GM12878 (cell line): Measurements from ENCODE around the gene AP3B2. TPM values are rescaled to one million over a fixed set of nuclear protein-coding genes. Genes with fewer than 3 reads are reported as not detected.

Source experiments
- ATAC-seq: fragments of 200-7000 bp; cut with Tn5 transposase; 3 replicates; pipeline ENCODE4 v1.9.1; 2020; ENCODE audit warnings: mild to moderate bottlenecking, moderate library complexity
- BruUV-seq: library from RNA; stranded (reverse); fragments of 400-500 nt; replicated peaks from 2 replicates; lab custom pipeline; 2021; lab: Mats Ljungman, UMichigan
- CTCF ChIA-PET: fragments of 300-600 bp; sonication (Branson Sonifier 250); formaldehyde crosslinking; extraction: SDS; loops from one replicate; lab custom pipeline; 2021; ENCODE audit warnings: inconsistent platforms; lab: Yijun Ruan, JAX
- POLR2A ChIA-PET: fragments of 350-600 bp; formaldehyde crosslinking; extraction: SDS; loops from one replicate; lab custom pipeline; 2021; ENCODE audit warnings: inconsistent platforms; lab: Charles Lee
- RAD21 ChIA-PET: fragments of 300-600 bp; sonication (Branson Sonifier 250); formaldehyde crosslinking; loops from one replicate; lab custom pipeline; 2023; ENCODE audit warnings: antibody characterized with exemption; ENCODE audit not compliant: unreplicated experiment; lab: Charles Lee
- SMC1A ChIA-PET: fragments of 300-600 bp; sonication (Branson Sonifier 250); formaldehyde crosslinking; loops from one replicate; lab custom pipeline; 2023; ENCODE audit not compliant: unreplicated experiment, uncharacterized antibody; lab: Charles Lee
- DNase-seq: peaks from one replicate; pipeline ENCODE4 v3.0.0-alpha.2; 2011; ENCODE audit warnings: low read depth, low spot score
- FAIRE-seq: peaks from 3 replicates; lab custom pipeline; 2011; peaks lifted over from hg19 to GRCh38; lab: Jason Lieb, UNC
- H2AFZ ChIP-seq: 2 replicates; pipeline ENCODE4 v1.6.0; 2011; ENCODE audit warnings: low read depth, low read length, control low read depth; ENCODE audit not compliant: control insufficient read depth
- H3K27ac ChIP-seq: 2 replicates; pipeline ENCODE4 v1.5.1; 2011; ENCODE audit warnings: control low read depth; ENCODE audit not compliant: control insufficient read depth, insufficient read depth
- H3K27me3 ChIP-seq, 2 experiments: replicated peaks in 1 of 2; 2 replicates each; pipeline versions ENCODE4 v1.6.0 to v1.6.1; 2011; ENCODE audit warnings: low read length in 1 of 2; ENCODE audit not compliant: control insufficient read depth in 2 of 2, insufficient read depth in 2 of 2
- H3K36me3 ChIP-seq, 2 experiments: 2 replicates each; pipeline ENCODE4 v1.5.1; 2011; ENCODE audit warnings: low read length in 1 of 2; ENCODE audit not compliant: control insufficient read depth in 2 of 2, insufficient read depth in 2 of 2
- H3K4me1 ChIP-seq: 2 replicates; pipeline ENCODE4 v1.6.1; 2011; ENCODE audit warnings: mild to moderate bottlenecking, low read length, moderate library complexity, mixed read lengths; ENCODE audit not compliant: control insufficient read depth, insufficient read depth
- H3K4me2 ChIP-seq: 2 replicates; pipeline ENCODE4 v1.6.0; 2011; ENCODE audit warnings: control low read depth; ENCODE audit not compliant: control insufficient read depth, insufficient read depth
- H3K4me3 ChIP-seq: fragments of 200-600 bp; sonication (generic); 2 replicates; pipeline ENCODE4 v1.5.1; 2016
- H3K79me2 ChIP-seq: 2 replicates; pipeline ENCODE4 v1.6.0; 2011; ENCODE audit warnings: low read length; ENCODE audit not compliant: control insufficient read depth, insufficient read depth
- H3K9ac ChIP-seq: 2 replicates; pipeline ENCODE4 v1.8.0; 2011; ENCODE audit warnings: low read length, control low read depth, mixed read lengths; ENCODE audit not compliant: control insufficient read depth, insufficient read depth
- H3K9me3 ChIP-seq: replicated peaks from 3 replicates; pipeline ENCODE4 v1.5.1; 2011; ENCODE audit warnings: mild to moderate bottlenecking, low read length; ENCODE audit not compliant: control insufficient read depth, insufficient read depth
- H4K20me1 ChIP-seq: 2 replicates; pipeline ENCODE4 v1.6.0; 2011; ENCODE audit not compliant: control insufficient read depth, insufficient read depth
- CBFB ChIP-seq: IDR thresholded peaks from 2 replicates; pipeline ENCODE4 v1.6.1; 2016; ENCODE audit warnings: antibody characterized with exemption, low read depth
- HSF1 ChIP-seq: fragments of 150-350 bp; IDR thresholded peaks from 2 replicates; pipeline ENCODE4 v1.6.1; 2014; ENCODE audit warnings: mild to moderate bottlenecking, low read depth, low read length
- MTA3 ChIP-seq: IDR thresholded peaks from 2 replicates; pipeline ENCODE4 v1.6.1; 2012; ENCODE audit warnings: low read length, inconsistent platforms, borderline replicate concordance
- MYC ChIP-seq: IDR thresholded peaks from 2 replicates; pipeline ENCODE4 v1.6.1; 2011; ENCODE audit warnings: mild to moderate bottlenecking, low read length, moderate library complexity, inconsistent platforms; ENCODE audit not compliant: insufficient read depth, insufficient replicate concordance, insufficient read length, severe bottlenecking
- NFYA ChIP-seq: IDR thresholded peaks from 2 replicates; pipeline ENCODE4 v1.6.1; 2011; ENCODE audit warnings: low read depth, mild to moderate bottlenecking, low read length, improper control_type of control experiment, borderline replicate concordance
- NKRF ChIP-seq: fragments of 450-650 bp; conservative IDR thresholded peaks from 2 replicates; pipeline ENCODE4 v1.6.1; 2017; ENCODE audit warnings: mild to moderate bottlenecking, moderate library complexity
- SIN3A ChIP-seq: IDR thresholded peaks from 2 replicates; pipeline ENCODE4 v1.6.1; 2012; ENCODE audit warnings: low read depth, low read length, improper control_type of control experiment
- USF1 ChIP-seq: IDR thresholded peaks from 2 replicates; pipeline ENCODE4 v1.6.1; 2011; ENCODE audit warnings: borderline replicate concordance, low read depth, mild to moderate bottlenecking, moderate library complexity, mixed read lengths, low read length; ENCODE audit not compliant: insufficient read depth; ENCODE audit errors: extremely low read length
- ZNF207 ChIP-seq: fragments of 450-650 bp; IDR thresholded peaks from 2 replicates; pipeline ENCODE4 v1.6.1; 2014; ENCODE audit warnings: antibody characterized with exemption, mild to moderate bottlenecking, borderline replicate concordance
- WGBS: methylation state at CpG from one replicate; pipeline ENCODE4 v1.1.6; 2016; ENCODE audit warnings: low lambda C conversion rate; ENCODE audit not compliant: insufficient replicate concordance, insufficient coverage; ENCODE audit errors: missing lambda C conversion rate; 5-methylcytosine and 5-hydroxymethylcytosine counted together
- in situ Hi-C: fragments of 300-500 bp; cut with MboI; formaldehyde crosslinking; loops from 9 replicates; pipeline ENCODE4 v1.14.3; 2018; ENCODE audit warnings: mixed read lengths
- intact Hi-C: fragments of 100-400 bp; cut with micrococcal nuclease; formaldehyde crosslinking; loops from one replicate; pipeline ENCODE4 v1.14.2; 2022; ENCODE audit not compliant: unreplicated experiment
- polyA plus RNA-seq, 11 experiments: library from polyadenylated mRNA; depleted of rRNA in 4 of 11; unstranded in 6 of 11; stranded (reverse) in 5 of 11; fragments of >200 nt; fragmentation: Nextera tagmentation in 4 of 11; fragmentation: Illumina TruSeq in 1 of 11; extraction: Ambion mirVana in 4 of 11; extraction: Trizol in 1 of 11; gene quantifications; 1 replicate in 1 of 11; 2 replicates in 10 of 11; pipeline versions ENCODE4 v1.2.1 to v1.2.3, GENCODE V29; 2011 to 2016; ENCODE audit warnings: inconsistent platforms in 2 of 11, missing spikeins in 2 of 11, low read depth in 1 of 11
- total RNA-seq, 4 experiments: library from RNA; depleted of rRNA in 3 of 4; stranded (reverse); fragments of >200 nt in 3 of 4; fragmentation: Illumina TruSeq in 1 of 4; extraction: Trizol in 1 of 4; gene quantifications; 2 replicates each; pipeline versions ENCODE4 v1.2.1 to v1.2.3, GENCODE V29; 2013 to 2021

AP3B2 gene
- total and polyA plus RNA-seq, 10 of the 15 experiments (the other 5 are each of a cell fraction or from before 2014, with no cell fraction given): not detected

GRCh38 chr15:82648257-82649103, 61.2 kb downstream of the AP3B2 start:
- CTCF ChIA-PET: interaction anchor here (1.4 kb wide), 1 partner anchor 352 kb away, joined by 3 read pairs; no protein-coding TSS in a partner anchor
- BruUV-seq: no TSS peak
- POLR2A ChIA-PET: no interaction called here

More at GRCh38 chr15:82648257-82649103, 61.2 kb downstream of the AP3B2 start:
- in situ Hi-C loops (no loop called here), intact Hi-C loops (no loop called here)
- H3K9ac ChIP-seq: no peak overlapping the region
- SMC1A ChIA-PET: interaction anchor here (2.5 kb wide), 1 partner anchor 8 kb away, joined by 21 read pairs; no protein-coding TSS in a partner anchor
- no peaks in the 10 kb centered on the region for H3K36me3 ChIP-seq
- no peak overlapping the region for H3K27ac ChIP-seq
- H3K4me1 ChIP-seq: peaks cover 4% of the 10 kb centered on the region; the same call in 1 of the 2 replicates
- H2AFZ ChIP-seq: no peak overlapping the region
- no peaks in the 10 kb centered on the region for H3K79me2 ChIP-seq
- H3K4me3 ChIP-seq: peak overlapping the region; percentile 47; the same call in 1 of the 2 replicates
- DNase-seq (no peak), FAIRE-seq (no peak), ATAC-seq (no peak)
- TF ChIP-seq MTA3 (no peak), NFYA (no peak), NKRF (no peak), SIN3A (no peak), CBFB (no peak), HSF1 (no peak), USF1 (no peak), ZNF207 (no peak), MYC (no peak)
- H4K20me1 ChIP-seq: no peaks in the 10 kb centered on the region
- H3K9me3 ChIP-seq: no peaks in the 10 kb centered on the region; the same call in 2 of the 3 replicates
- no peak overlapping the region; the same call in 1 of the 2 replicates for H3K4me2 ChIP-seq
- RAD21 ChIA-PET: no interaction called here
- H3K27me3 ChIP-seq: peaks cover 0 to 10% of the 10 kb centered on the region in 2 experiments; a peak in 2 of 4 replicates
- 68% methylated on average over 39 of the region's 41 CpGs for WGBS
